GM19043 (cell line): ENCODE results near the gene ACACB.
"Not testable (repeated sequence)": the region's sequence is repeated elsewhere in the genome, so short reads cannot be mapped to it uniquely, and the experiment has no call there.

Experiments used
- ATAC-seq: cut with Tn5 transposase; IDR thresholded peaks from one replicate; pipeline ENCODE4 v1.9.1; 2021; ENCODE audit warnings: low read depth; ENCODE audit not compliant: unreplicated experiment

Gene ACACB

DNA sequence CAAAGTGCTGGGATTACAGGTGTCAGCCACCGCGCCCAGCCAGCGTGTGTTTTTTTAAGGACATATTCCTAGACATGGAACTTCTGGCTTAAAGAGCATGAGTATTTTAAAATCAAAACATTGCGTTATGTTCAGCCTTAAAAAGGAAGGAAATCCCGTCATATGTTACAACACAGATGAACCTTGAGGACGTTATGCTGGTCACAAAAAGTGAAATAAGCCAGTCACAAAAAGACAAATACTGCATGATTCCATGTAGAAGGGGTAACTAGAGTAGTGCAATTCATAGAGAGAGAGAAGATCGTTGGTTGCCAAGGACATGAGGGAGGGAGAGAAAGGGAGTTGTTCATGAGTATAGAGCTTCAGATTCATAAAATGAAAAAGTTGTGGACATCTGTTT is 53.9 kb downstream of the ACACB start:
- ATAC-seq, result no peak

DNA sequence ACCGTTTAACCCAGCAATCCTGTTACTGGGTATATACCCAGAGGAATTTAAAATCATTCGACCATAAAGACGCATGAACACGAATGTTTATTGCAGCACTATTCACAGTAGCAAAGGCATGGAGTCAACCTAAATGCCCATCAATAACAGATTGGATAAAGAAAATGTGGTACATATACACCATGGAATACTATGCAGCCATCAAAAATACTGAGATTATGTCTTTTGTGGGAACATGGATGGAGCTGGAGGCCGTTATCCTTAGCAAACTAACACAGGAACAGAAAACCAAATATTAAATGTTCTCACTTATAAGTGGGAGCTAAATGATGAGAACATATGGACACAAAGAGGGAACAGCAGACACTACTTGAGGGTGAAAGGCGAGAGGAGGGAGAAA is 56.4 kb downstream of the ACACB start:
- ATAC-seq, result not testable (repeated sequence)

DNA sequence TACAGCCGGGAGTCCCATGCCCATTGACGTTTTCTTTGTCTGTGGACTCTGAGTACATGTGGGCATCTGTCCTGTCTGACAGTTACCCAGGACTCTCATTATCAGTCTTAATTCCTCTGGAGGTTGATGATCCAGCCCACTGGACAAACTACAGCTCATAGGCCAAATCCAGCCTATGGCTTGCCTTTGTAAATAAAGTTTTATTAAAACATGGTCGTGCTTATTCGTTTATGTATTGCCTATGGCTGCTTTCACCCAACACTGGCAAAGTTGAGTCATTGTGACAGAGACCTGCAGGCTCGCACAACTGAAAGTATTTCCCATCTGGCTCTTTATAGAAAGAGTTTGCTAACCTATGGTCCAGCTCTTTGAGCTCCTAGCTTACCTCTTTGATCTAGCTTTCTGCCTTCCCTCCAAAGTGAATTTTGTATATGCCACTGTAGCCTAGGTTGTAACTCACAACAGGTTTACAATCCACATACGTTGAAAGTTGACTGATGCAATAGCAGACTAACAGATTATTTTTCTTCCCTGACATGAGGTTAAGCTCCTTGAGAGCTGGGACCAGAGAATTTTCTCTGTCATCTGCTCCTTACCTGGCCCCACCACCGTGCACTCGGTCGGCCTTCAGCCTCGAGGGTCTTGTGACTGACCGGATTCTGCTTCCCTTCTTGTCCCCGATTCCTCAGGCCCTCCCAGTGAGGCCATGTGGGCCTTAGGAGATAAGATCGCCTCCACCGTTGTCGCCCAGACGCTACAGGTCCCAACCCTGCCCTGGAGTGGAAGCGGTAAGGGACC is 57.3 kb downstream of the ACACB start:
- ATAC-seq, result no peak

DNA sequence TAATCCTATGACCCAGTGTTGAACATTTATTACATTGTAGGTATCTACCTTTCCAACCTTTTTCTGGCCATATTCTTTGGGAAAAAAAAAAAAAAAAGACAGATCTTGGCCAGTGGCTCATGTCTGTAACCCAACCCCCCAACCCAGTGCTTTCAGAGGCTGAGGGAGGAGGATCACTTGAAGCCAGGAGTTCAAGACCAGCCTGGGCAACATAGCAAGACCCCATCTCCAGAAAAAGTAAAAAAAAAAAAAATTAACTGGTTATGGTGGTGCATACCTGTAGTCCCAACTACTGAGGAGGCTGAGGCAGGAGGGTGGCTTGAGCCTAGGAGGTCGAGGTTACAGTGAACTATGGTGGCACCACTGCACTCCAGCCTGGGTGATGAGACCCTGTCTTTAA is 58.1 kb downstream of the ACACB start:
- ATAC-seq, result no peak

DNA sequence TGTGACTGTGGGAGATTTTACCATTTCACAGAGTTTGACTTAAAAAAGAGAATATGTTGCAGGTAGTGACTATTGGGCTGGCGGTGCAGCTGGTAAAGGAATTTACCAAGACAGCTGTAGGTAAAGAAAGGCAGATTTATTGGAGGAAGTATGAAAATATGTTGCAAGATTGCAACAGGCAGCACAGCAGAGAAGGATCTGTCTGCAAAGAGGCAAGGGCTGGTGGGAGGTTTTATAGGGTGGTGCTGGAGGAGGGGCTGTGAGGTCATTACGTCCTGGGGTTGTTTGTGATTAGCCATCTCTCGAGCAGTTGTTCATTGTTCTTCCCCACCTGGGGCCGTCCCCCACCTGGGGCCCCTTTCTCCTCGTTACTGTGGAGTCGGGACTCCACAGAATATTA is 62.1 kb downstream of the ACACB start:
- no peak for ATAC-seq

DNA sequence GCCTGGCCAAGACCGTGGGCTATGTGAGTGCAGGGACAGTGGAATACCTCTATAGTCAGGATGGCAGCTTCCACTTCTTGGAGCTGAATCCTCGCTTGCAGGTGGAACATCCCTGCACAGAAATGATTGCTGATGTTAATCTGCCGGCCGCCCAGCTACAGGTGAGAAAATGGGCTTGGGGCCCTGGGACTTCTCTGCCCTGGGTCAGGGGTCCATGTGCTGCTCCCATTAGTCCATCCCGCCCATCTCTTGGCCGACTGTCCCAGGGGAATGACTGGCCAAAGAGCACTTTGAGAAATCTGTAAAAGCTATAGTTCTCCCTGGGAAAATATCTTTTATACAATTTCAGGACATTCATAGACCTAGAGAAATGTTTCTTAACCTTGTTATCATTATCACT is 63.5 kb downstream of the ACACB start:
- no peak for ATAC-seq

DNA sequence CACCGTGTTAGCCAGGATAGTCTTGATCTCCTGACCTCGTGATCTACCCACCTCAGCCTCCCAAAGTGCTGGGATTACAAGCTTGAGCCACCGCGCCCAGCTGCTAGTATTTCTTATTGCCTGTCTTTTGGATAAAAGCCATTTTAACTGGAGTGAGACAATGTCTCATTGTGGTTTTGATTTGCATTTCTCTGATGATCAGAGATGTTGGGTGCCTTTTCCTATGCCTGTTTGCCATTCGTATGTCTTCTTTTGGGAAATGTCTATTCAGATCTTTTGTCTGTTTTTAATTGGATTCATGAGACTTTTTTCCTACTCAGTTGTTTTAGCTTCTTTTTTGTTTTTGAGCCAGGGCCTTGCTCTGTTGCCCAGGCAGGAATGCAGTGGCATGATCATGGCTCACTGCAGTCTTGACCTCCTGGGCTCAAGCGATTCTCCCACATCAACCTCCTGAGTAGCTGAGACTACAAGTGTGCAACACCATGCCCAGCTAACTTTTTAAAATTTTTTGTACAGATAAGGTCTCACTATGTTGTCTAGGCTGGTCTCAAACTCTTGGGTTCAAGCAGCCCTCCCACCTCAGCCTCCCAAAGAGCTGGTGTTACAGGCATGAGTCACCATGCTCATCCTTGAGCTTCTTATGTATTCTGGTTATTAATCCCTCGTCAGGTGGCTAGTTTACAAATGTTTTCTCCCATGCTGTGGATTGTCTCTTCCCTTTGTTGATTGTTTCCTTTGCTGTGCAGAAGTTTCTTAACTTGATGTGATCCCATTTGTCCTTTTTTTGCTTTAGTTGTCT is 65.9 kb downstream of the ACACB start:
- no peak for ATAC-seq

DNA sequence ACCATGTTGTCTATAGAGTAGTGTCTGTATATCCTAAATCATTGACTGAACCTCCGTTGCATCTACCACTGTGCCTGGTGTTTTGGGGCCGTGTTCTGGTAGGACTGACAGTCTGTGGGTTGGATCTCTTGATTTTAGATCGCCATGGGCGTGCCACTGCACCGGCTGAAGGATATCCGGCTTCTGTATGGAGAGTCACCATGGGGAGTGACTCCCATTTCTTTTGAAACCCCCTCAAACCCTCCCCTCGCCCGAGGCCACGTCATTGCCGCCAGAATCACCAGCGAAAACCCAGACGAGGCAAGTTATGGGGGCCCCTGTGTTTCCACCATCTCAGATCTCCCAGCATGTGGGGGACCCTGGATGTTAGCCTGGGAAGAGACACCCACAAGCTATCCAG is 69.1 kb downstream of the ACACB start:
- ATAC-seq, result no peak

DNA sequence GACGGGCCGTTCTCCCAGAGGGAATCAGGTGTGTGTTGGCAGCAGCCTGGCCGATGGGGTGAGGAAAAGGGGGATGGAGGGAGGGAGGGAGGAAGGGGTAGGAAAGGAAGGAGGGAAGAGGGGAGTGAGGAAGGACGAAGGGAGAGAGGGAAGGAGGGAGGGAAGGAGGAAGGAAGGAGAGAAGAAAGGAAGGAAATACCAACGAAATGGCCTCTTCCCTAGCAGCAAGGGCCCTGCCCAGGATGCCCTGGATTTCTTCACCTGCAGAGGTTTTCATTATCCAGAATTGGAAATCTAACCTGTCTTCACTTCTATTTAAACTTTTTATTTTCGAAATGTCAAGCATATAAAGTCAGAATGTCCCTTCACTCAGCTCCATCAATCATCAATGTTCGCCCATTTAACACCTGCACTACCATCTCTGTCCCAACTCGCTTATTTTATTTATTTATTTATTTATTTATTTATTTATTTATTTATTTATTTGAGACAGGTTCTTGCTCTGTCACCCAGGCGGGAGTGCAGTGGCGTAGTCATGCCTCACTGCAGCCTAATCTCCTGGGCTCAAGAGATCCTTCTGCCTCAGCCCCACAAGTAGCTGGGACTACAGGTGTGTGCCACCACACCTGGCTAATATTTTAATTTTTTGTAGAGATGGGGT is 70.7 kb downstream of the ACACB start:
- no peak for ATAC-seq

DNA sequence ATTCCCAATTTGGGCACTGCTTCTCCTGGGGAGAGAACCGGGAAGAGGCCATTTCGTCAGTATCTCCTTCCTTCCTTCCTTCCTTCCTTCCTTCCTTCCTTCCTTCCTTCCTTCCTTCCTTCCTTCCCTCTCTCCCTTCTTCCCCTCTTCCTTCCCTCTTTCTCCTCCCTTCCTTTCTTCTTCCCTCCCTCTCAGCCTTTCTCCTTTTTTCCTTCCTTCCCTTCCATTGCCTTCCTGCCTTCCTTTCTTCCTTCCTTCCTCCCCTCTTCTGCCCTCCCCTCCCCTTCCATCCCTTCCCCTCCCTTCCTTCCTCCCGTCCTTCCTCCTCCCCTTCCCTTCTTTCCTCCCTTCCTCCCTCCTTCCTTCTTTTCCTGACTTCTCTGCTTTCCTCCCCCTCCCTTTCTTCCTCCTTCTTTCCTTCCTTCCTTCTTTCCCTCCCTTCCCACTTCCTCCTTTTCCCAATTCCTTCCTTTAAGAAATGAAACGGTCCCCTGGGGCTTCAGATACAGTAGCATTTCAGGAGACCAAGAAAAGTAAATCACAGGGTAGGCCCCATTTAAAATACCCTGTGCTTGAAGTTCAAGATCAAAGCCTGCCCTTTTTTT is 71.8 kb downstream of the ACACB start:
- no peak for ATAC-seq

DNA sequence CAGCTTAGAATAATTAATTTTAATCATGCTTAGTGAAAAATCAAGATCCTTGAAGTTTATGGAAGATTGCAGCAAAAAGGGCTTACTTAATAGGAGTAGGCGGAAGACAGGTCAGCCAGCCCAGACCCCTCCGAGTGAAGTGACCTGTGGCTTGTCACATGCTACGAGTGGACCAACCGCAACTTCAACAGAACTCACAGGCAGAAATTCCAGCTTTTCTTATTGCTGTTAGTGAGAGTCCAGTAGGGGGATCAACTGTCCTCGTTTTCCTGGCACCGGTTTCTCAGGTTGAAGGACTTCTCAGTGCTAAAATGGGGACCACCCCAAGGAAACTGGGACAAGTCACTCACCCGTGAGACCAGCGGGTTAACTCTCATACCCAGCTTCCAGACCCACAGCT is 72.9 kb downstream of the ACACB start:
- no peak for ATAC-seq

DNA sequence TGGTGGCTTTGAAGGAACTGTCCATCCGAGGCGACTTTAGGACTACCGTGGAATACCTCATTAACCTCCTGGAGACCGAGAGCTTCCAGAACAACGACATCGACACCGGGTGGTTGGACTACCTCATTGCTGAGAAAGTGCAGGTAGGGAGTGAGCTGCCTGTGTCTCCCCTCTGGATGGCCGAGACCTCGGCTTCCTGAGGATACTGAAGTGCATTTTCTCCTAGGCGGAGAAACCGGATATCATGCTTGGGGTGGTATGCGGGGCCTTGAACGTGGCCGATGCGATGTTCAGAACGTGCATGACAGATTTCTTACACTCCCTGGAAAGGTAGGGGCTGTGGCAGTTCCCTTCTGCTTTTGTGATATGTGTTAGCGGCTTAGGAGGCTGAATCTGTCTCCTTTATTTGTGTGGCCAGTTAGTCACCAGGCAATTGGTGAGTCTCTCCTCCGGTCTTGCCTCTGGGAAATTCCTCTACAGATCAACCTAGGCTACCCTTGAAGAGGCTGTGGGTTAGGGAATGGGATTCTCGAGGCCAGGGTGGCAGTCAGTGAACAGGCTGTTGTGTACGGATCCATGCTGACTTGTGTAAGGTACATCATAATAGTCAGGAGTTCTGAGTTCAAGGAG is 75.3 kb downstream of the ACACB start:
- no peak for ATAC-seq

DNA sequence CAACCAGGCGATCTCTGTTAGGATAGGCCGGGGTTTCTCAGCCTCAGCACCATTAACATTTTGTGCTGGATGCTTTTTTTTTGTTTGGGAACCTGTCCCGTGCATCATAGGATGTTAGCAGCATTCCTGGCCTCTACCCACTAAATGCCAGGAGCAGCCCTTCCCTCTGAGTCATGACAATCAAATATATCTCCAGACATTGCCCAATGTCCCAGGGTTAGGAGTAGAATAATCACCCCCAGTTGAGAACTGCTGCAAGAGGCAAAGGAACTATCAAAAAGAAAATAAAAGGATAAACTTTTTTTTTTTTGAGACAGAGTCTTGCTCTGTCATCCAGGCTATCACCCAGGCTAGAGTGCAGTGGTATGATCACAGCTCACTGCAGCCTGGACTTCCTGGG is 76.0 kb downstream of the ACACB start:
- ATAC-seq, result no peak

DNA sequence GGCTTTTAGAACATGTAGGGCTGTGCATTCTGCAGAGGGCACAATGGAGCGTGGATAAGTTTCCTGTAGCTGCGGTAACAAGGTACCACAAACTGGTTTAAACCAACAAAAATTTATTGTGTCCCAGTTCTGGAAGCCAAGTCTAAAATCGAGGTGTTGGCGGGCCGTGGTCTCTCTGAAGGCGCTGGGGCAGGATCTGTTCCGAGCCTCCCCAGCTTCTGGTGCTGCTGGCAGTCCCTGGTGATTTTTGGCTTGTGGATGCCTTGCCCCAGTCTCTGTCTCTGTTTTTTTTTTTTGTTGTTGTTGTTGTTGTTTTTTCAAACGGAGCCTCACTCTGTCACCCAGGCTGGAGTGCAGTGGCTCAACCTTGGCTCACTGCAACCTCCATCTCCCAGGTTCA is 77.5 kb downstream of the ACACB start:
- ATAC-seq, result no peak

DNA sequence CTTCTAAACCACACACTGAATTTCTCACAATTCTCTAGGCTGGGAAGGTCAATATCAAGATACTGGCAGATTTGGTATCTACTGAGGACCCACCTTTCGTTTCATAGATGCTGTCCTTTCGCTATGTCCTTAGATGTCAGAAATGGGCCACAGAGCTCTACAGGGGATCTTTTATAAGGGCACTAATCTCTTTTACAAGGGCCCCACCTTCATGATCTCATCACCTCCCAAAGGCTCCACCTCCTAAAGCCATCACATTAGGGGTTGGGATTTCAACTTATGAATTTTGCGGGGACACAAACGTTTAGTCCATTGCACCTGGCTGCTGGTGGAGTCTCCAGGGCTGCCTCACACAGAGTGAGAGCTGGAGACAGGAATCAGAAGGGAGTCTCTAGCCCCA is 79.9 kb downstream of the ACACB start:
- no peak for ATAC-seq

DNA sequence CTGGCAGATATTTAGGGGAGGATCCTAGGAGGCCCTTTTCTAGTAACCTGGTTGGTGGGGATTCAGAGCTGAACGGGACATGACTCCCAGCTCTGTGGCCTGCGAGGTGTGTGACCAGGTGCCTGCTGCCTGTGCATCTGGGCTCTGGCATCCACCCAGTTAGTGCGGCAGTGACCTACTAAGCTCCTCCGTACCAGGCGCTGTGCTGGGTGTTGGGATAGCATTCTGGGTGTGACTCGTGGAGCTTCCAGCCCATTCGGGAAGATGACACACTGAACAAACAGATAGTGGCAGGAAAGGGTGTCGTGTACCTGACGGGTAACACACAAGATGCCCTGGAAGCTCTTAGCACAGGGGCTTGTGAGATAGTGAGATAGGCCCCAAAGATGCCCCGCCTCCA is 80.9 kb downstream of the ACACB start:
- ATAC-seq, result no peak

DNA sequence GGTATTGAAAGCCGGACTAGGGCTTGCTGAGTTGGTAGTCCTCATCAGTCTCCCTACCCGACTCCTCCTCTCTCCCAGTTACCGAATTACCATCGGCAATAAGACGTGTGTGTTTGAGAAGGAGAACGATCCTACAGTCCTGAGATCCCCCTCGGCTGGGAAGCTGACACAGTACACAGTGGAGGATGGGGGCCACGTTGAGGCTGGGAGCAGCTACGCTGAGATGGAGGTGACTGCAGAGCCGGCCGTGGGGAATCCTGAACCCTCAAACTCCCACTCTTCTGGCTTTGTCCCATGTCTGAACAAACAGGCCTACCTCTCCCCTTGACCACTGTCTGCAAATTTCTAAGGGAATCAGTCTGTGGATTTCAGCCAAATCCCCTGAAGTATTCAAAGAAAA is 82.9 kb downstream of the ACACB start:
- no peak for ATAC-seq

DNA sequence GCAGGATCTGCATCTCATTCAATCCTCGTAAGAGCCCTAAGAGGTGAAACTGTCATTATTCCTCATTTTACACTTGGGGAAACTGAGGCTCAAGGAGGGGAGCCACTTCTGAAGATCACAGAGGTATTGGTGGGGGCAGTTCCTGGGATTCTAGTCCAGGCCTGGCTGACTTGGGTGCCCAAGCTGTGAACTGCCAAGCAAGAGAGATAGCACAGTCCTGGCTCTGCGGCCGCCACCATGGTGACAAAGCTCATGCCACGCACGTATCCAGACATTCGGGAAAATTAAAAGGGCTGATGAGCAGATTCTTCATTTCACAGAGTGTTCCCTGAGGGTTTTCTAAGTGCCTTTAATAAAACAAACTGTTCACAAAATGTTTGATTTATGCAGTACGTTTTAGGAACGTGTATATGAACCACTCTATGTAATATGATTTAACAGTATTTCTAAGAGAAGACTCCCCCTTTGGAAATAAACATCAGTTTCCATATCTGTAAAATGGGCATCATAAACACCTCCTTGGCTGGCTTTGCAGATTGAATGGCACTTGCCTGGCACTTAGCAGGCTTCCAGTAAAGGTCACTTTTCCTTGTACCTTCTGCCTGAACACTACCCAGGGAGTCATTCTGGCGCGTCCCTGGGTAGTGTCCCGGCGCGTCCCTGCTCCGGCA is 84.6 kb downstream of the ACACB start:
- ATAC-seq, result no peak

DNA sequence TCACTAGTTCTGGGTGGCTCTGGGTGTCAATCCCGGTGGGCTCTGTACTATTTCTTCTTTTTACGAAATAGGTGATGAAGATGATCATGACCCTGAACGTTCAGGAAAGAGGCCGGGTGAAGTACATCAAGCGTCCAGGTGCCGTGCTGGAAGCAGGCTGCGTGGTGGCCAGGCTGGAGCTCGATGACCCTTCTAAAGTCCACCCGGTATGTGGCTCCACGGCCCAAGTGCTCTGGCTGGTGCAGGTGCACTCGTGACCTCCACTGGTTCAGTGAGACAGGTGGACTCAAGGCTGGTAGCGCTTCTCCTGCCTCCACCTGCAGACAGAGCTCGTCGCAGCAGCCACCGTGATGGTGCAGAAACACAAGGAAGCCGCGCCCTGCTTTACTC is 85.1 kb downstream of the ACACB start:
- no peak for ATAC-seq

DNA sequence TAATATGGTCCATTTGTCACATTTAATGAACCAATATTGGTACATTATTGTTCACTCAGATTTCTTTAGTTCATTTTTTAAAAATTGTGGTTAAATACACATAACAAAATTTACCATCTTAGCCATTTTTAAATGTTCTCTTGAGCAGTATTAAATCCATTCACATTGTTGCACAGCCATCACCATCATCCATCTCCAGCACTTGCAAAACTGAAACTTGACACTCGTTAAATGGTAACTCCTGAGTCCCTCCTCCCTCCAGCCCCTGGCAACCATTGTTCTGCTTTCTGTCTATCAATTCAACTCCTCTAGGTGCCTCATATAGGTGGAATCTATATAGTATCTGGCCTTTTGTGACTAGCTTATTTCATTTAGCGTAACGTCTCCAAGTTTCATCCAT is 86.4 kb downstream of the ACACB start:
- ATAC-seq, result no peak
